GM21381 (cell line): Measurements from ENCODE around the gene CAPS2.
A peak's percentile ranks its signal among the peaks of the same experiment; 100 is the strongest.

ENCODE experiments used
- ATAC-seq: cut with Tn5 transposase; IDR thresholded peaks from one replicate; pipeline ENCODE4 v1.9.1; 2021; ENCODE audit warnings: mild to moderate bottlenecking, moderate library complexity; ENCODE audit not compliant: unreplicated experiment

CAPS2 gene

GRCh38 chr12:75305412-75306332 lies 24.5 kb downstream of the CAPS2 start:
- no peak for ATAC-seq

- no peak for ATAC-seq
Observed at GRCh38 chr12:75302781-75303180, 27.3 kb downstream of the CAPS2 start.

- no peak for ATAC-seq
Observed at GRCh38 chr12:75302225-75302624, 27.9 kb downstream of the CAPS2 start.

- no peak for ATAC-seq
Observed at GRCh38 chr12:75294797-75295196, 35.3 kb downstream of the CAPS2 start.

GRCh38 chr12:75294336-75294735 lies 35.8 kb downstream of the CAPS2 start:
- ATAC-seq = no peak

GRCh38 chr12:75291014-75291413 lies 39.1 kb downstream of the CAPS2 start:
- no peak for ATAC-seq

GRCh38 chr12:75289753-75290152 lies 40.4 kb downstream of the CAPS2 start:
- ATAC-seq = no peak

GRCh38 chr12:75288860-75289259 lies 41.3 kb downstream of the CAPS2 start:
- ATAC-seq = no peak

GRCh38 chr12:75275702-75276101 lies 54.4 kb downstream of the CAPS2 start:
- ATAC-seq = no peak

- no peak for ATAC-seq
Observed at GRCh38 chr12:75271576-75271975, 58.5 kb downstream of the CAPS2 start.

- no peak for ATAC-seq
Observed at GRCh38 chr12:75270157-75270556, 60.0 kb downstream of the CAPS2 start.

- ATAC-seq = peak; percentile 50
Observed at GRCh38 chr12:75269209-75269608, 60.9 kb downstream of the CAPS2 start.

- no peak for ATAC-seq
Observed at GRCh38 chr12:75260316-75260715, 69.8 kb downstream of the CAPS2 start.

- no peak for ATAC-seq
Observed at GRCh38 chr12:75259143-75259542, 71.0 kb downstream of the CAPS2 start.

- no peak for ATAC-seq
Observed at GRCh38 chr12:75257510-75257909, 72.6 kb downstream of the CAPS2 start.

- no peak for ATAC-seq
Observed at GRCh38 chr12:75245108-75245507, 85.0 kb downstream of the CAPS2 start.

- ATAC-seq = peak; percentile 90
Observed at GRCh38 chr12:75239987-75240386, 90.1 kb downstream of the CAPS2 start.

- no peak for ATAC-seq
Observed at GRCh38 chr12:75236206-75236605, 93.9 kb downstream of the CAPS2 start.

GRCh38 chr12:75227132-75227531 lies 103.0 kb downstream of the CAPS2 start:
- no peak for ATAC-seq
